H9 (cell line): Measurements from ENCODE around the gene SPINK7. TPM values are rescaled to one million over a fixed set of nuclear protein-coding genes. Genes with fewer than 3 reads are reported as not detected.
"Not testable (repeated sequence)": the region's sequence is repeated elsewhere in the genome, so short reads cannot be mapped to it uniquely, and the experiment has no call there.

Experiments used
- DNase-seq: peaks from one replicate; pipeline ENCODE4 v3.0.0-alpha.2; 2017
- H2AFZ ChIP-seq: one replicate; pipeline ENCODE4 v1.6.1; 2013; ENCODE audit warnings: mild to moderate bottlenecking, low read length, control low read depth, moderate library complexity
- H2AK5ac ChIP-seq: 2 replicates; pipeline ENCODE4 v1.6.1; 2013; ENCODE audit warnings: low read length, control low read depth, mixed read lengths; ENCODE audit not compliant: insufficient read length
- H2BK120ac ChIP-seq: one replicate; pipeline ENCODE4 v1.6.1; 2013; ENCODE audit warnings: low read depth, mild to moderate bottlenecking, low read length, control low read depth, inconsistent platforms; ENCODE audit not compliant: poor library complexity, severe bottlenecking
- H2BK12ac ChIP-seq: 2 replicates; pipeline ENCODE4 v1.6.1; 2013; ENCODE audit warnings: low read length, control low read depth, mixed read lengths, low read depth; ENCODE audit not compliant: insufficient read length
- H2BK15ac ChIP-seq: 2 replicates; pipeline ENCODE4 v1.6.1; 2013; ENCODE audit warnings: low read depth, low read length, control low read depth
- H2BK20ac ChIP-seq: one replicate; pipeline ENCODE4 v1.6.1; 2013; ENCODE audit warnings: low read depth, mild to moderate bottlenecking, low read length, control low read depth, inconsistent platforms; ENCODE audit not compliant: poor library complexity, severe bottlenecking
- H2BK5ac ChIP-seq: 2 replicates; pipeline ENCODE4 v1.6.1; 2013; ENCODE audit warnings: low read length, control low read depth, mixed read lengths; ENCODE audit not compliant: insufficient read length
- H3K14ac ChIP-seq: 2 replicates; pipeline ENCODE4 v1.6.1; 2013; ENCODE audit warnings: low read length, control low read depth; ENCODE audit not compliant: insufficient read depth
- H3K18ac ChIP-seq: 2 replicates; pipeline ENCODE4 v1.6.1; 2013; ENCODE audit warnings: low read depth, mild to moderate bottlenecking, mixed read lengths, low read length, control low read depth; ENCODE audit not compliant: insufficient read length
- H3K23ac ChIP-seq: 2 replicates; pipeline ENCODE4 v1.6.1; 2013; ENCODE audit warnings: low read length, control low read depth, mixed read lengths, low read depth; ENCODE audit not compliant: insufficient read length
- H3K23me2 ChIP-seq: 2 replicates; pipeline ENCODE4 v1.6.1; 2013; ENCODE audit warnings: low read depth, mild to moderate bottlenecking, mixed read lengths, low read length, control low read depth; ENCODE audit not compliant: insufficient read length, poor library complexity, severe bottlenecking
- H3K27ac ChIP-seq: 2 replicates; pipeline ENCODE4 v1.5.1; 2013; ENCODE audit warnings: low read length, control low read depth, mixed read lengths, low read depth; ENCODE audit not compliant: insufficient read length
- H3K27me3 ChIP-seq: 2 replicates; pipeline ENCODE4 v1.6.1; 2013; ENCODE audit warnings: low read length, control low read depth, inconsistent platforms; ENCODE audit not compliant: insufficient read depth
- H3K4ac ChIP-seq: 2 replicates; pipeline ENCODE4 v1.6.1; 2013; ENCODE audit warnings: low read depth, mild to moderate bottlenecking, control low read depth, inconsistent platforms, low read length, moderate library complexity
- H3K4me1 ChIP-seq: 2 replicates; pipeline ENCODE4 v1.6.1; 2013; ENCODE audit warnings: low read length, control low read depth, inconsistent platforms; ENCODE audit not compliant: insufficient read depth
- H3K4me2 ChIP-seq: 2 replicates; pipeline ENCODE4 v1.6.1; 2013; ENCODE audit warnings: low read length, control low read depth, mixed read lengths; ENCODE audit not compliant: insufficient read length, insufficient read depth
- H3K56ac ChIP-seq: 2 replicates; pipeline ENCODE4 v1.6.1; 2013; ENCODE audit warnings: low read depth, mild to moderate bottlenecking, mixed read lengths, low read length, control low read depth; ENCODE audit not compliant: insufficient read length
- H3K79me1 ChIP-seq: 2 replicates; pipeline ENCODE4 v1.6.1; 2013; ENCODE audit warnings: low read depth, mild to moderate bottlenecking, moderate library complexity, low read length, control low read depth, inconsistent platforms; ENCODE audit not compliant: insufficient read depth, poor library complexity, severe bottlenecking
- H3K79me2 ChIP-seq: 2 replicates; pipeline ENCODE4 v1.6.1; 2013; ENCODE audit warnings: low read length, control low read depth, inconsistent platforms; ENCODE audit not compliant: insufficient read depth
- H3K9ac ChIP-seq: 2 replicates; pipeline ENCODE4 v1.6.1; 2013; ENCODE audit warnings: low read length, control low read depth, mixed read lengths; ENCODE audit not compliant: insufficient read length; ENCODE audit errors: extremely low read depth
- H3K9me3 ChIP-seq: one replicate; pipeline ENCODE4 v1.6.1; 2013; ENCODE audit warnings: low read depth, low read length, inconsistent platforms; ENCODE audit not compliant: control insufficient read depth
- H3T11ph ChIP-seq: one replicate; pipeline ENCODE4 v1.6.1; 2013; ENCODE audit warnings: mild to moderate bottlenecking, low read length, control low read depth, inconsistent platforms
- H4K20me1 ChIP-seq: one replicate; pipeline ENCODE4 v1.6.1; 2013; ENCODE audit not compliant: control insufficient read depth, insufficient read length, insufficient read depth
- H4K5ac ChIP-seq: 2 replicates; pipeline ENCODE4 v1.6.1; 2013; ENCODE audit warnings: low read depth, mild to moderate bottlenecking, mixed read lengths, low read length, control low read depth; ENCODE audit not compliant: insufficient read length
- H4K8ac ChIP-seq: replicated peaks from 2 replicates; pipeline ENCODE4 v1.6.1; 2013; ENCODE audit warnings: low read length, control low read depth, mixed read lengths, low read depth; ENCODE audit not compliant: insufficient read length
- H4K91ac ChIP-seq: 2 replicates; pipeline ENCODE4 v1.6.1; 2013; ENCODE audit warnings: low read depth, mild to moderate bottlenecking, moderate library complexity, mixed read lengths, low read length, control low read depth; ENCODE audit not compliant: insufficient read length
- H3K27ac Mint-ChIP-seq, 3 experiments: 2 replicates in 2 of 3; 3 replicates in 1 of 3; pipeline ENCODE4 v1.8.0; 2020 to 2021; ENCODE audit warnings: mixed read lengths in 3 of 3, mild to moderate bottlenecking in 1 of 3, moderate library complexity in 1 of 3
- H3K27me3 Mint-ChIP-seq: 2 replicates; pipeline ENCODE4 v1.8.0; 2021; ENCODE audit warnings: low read depth, mild to moderate bottlenecking, moderate library complexity, mixed read lengths
- H3K36me3 Mint-ChIP-seq, 3 experiments: 2 replicates in 2 of 3; 3 replicates in 1 of 3; pipeline ENCODE4 v1.8.0; 2020 to 2021; ENCODE audit warnings: low read depth in 3 of 3, mixed read lengths in 3 of 3; ENCODE audit not compliant: insufficient read depth in 1 of 3
- H3K4me1 Mint-ChIP-seq, 2 experiments: 2 replicates each; pipeline ENCODE4 v1.8.0; 2020; ENCODE audit warnings: mixed read lengths in 2 of 2
- H3K4me3 Mint-ChIP-seq, 2 experiments: 2 replicates in 1 of 2; 3 replicates in 1 of 2; pipeline ENCODE4 v1.8.0; 2020 to 2021; ENCODE audit warnings: mild to moderate bottlenecking in 2 of 2, mixed read lengths in 2 of 2, moderate library complexity in 1 of 2
- H3K9me3 Mint-ChIP-seq, 2 experiments: 2 replicates in 1 of 2; 3 replicates in 1 of 2; pipeline ENCODE4 v1.8.0; 2020; ENCODE audit warnings: mild to moderate bottlenecking in 2 of 2, mixed read lengths in 2 of 2, moderate library complexity in 1 of 2
- CTCF ChIP-seq: fragments of 200-600 bp; sonication (generic); conservative IDR thresholded peaks from 3 replicates; pipeline ENCODE4 v1.8.0; 2021; ENCODE audit warnings: antibody characterized with exemption, mild to moderate bottlenecking
- WGBS: extraction: QIAGEN DNeasy Blood & Tissue Kit; methylation state at CpG from one replicate; pipeline ENCODE4 v1.1.7; 2013; ENCODE audit warnings: missing lambda C conversion rate, low lambda C conversion rate, mixed read lengths; ENCODE audit not compliant: insufficient read length; ENCODE audit errors: extremely low coverage; 5-methylcytosine and 5-hydroxymethylcytosine counted together
- total RNA-seq: library from RNA; stranded (reverse); gene quantifications from 2 replicates; pipeline ENCODE4 v1.2.1, GENCODE V29; 2021

The SPINK7 gene
- total RNA-seq, 1 experiment from 2014 or later = not detected

GRCh38 chr5:148314731-148315130 lies 2.5 kb downstream of the SPINK7 start:
- no peak overlapping the region for H3K4me2 ChIP-seq
- no peak overlapping the region for H4K5ac ChIP-seq
- no peak overlapping the region for H2AK5ac ChIP-seq
- H3K9me3 ChIP-seq = no peaks in the 10 kb centered on the region
- H3K14ac ChIP-seq = no peak overlapping the region
- H2AFZ ChIP-seq = no peak overlapping the region
- no peak overlapping the region for H3K9ac ChIP-seq
- no peaks in the 10 kb centered on the region for H4K20me1 ChIP-seq
- H4K8ac ChIP-seq = no peak overlapping the region
- no peak overlapping the region for H3K4ac ChIP-seq
- H3K56ac ChIP-seq = no peak overlapping the region
- H2BK12ac ChIP-seq = no peak overlapping the region
- no peak overlapping the region for H2BK120ac ChIP-seq
- no peak overlapping the region for H4K91ac ChIP-seq
- H3K23ac ChIP-seq = no peak overlapping the region
- Mint-ChIP-seq H3K4me3 (no peak overlapping the region), H3K4me1 (peaks cover 0 to 3% of the 10 kb centered on the region in 2 experiments; a peak in 3 of 4 replicates), H3K27me3 (peaks cover 15% of the 10 kb centered on the region), H3K9me3 (peaks cover 2 to 3% of the 10 kb centered on the region in 2 experiments; a peak in 4 of 5 replicates), H3K27ac (no peak overlapping the region), H3K36me3 (no peaks in the 10 kb centered on the region)
- no peak overlapping the region for H3T11ph ChIP-seq
- DNase-seq = no peak
- no peaks in the 10 kb centered on the region for H3K27me3 ChIP-seq
- no peak overlapping the region for H2BK15ac ChIP-seq
- no peak overlapping the region for H2BK20ac ChIP-seq
- no peaks in the 10 kb centered on the region for H3K23me2 ChIP-seq
- no peaks in the 10 kb centered on the region for H3K79me2 ChIP-seq
- H3K27ac ChIP-seq = no peak overlapping the region
- no peak overlapping the region for H3K18ac ChIP-seq
- no peaks in the 10 kb centered on the region for H3K4me1 ChIP-seq
- no CpG with 5 or more reads among the region's 4 CpGs for WGBS
- no peak for TF ChIP-seq CTCF
- H2BK5ac ChIP-seq = no peak overlapping the region
- H3K79me1 ChIP-seq = no peaks in the 10 kb centered on the region

- not testable (repeated sequence) for H3K18ac ChIP-seq, H4K8ac ChIP-seq, H4K20me1 ChIP-seq, H3K27ac ChIP-seq, H2BK20ac ChIP-seq, H2BK12ac ChIP-seq, H3K79me1 ChIP-seq, H3K36me3 Mint-ChIP-seq, H2AFZ ChIP-seq, H2AK5ac ChIP-seq, H3K4ac ChIP-seq, H3K23ac ChIP-seq, H2BK15ac ChIP-seq, H3T11ph ChIP-seq, H2BK120ac ChIP-seq, H3K27me3 ChIP-seq, H4K5ac ChIP-seq, H3K9me3 ChIP-seq, H3K4me1 Mint-ChIP-seq, H3K4me1 ChIP-seq, H2BK5ac ChIP-seq, H3K56ac ChIP-seq, H4K91ac ChIP-seq, H3K23me2 ChIP-seq, H3K9me3 Mint-ChIP-seq, H3K79me2 ChIP-seq
- Histone ChIP-seq H3K4me2 (peak overlapping the region; percentile 73), H3K9ac (peak overlapping the region; percentile 59), H3K14ac (peak overlapping the region; percentile 82; the same call in 1 of the 2 replicates)
- no CpG with 5 or more reads among the region's 42 CpGs for WGBS
- Mint-ChIP-seq H3K27ac (peak overlapping the region in 2 of 3 experiments; percentile 44 to 92; a peak in 1 of 7 replicates), H3K4me3 (peak overlapping the region; percentile 83 to 93), H3K27me3 (peaks cover 47% of the 10 kb centered on the region)
- peak; percentile 49 for DNase-seq
These were observed 8.1 kb downstream of the SPINK7 start for GRCh38 chr5:148320011-148320963.
